ENCODE results near the gene ANG. TPM values are rescaled to one million over a fixed set of nuclear protein-coding genes. Genes with fewer than 3 reads are reported as not detected.

Gene ANG
- total and polyA plus RNA-seq, 2 of the 8 experiments (the other 6 are each of a cell fraction or from before 2014, with no cell fraction given): 2.2 to 4.6 TPM

GRCh38 chr14:20732477-20732876 is 43.9 kb downstream of the ANG start:
- Histone ChIP-seq H3K36me3 (ENCODE audit: control insufficient read depth in 2 of 4, insufficient read depth in 4 of 4, low read length in 3 of 4) (no peaks in the 10 kb centered on the region), H4K5ac (ENCODE audit: insufficient read length, low read depth, low read length) (no peak overlapping the region), H2BK120ac (replicated peaks; ENCODE audit: low read depth, low read length) (no peak overlapping the region), H3K27ac (ENCODE audit: low read depth, low read length) (no peak overlapping the region), H3K23ac (ENCODE audit: insufficient read length) (no peak overlapping the region), H3K79me2 (ENCODE audit: control insufficient read depth in 1 of 2, insufficient read depth in 2 of 2, low read length in 2 of 2) (no peaks in the 10 kb centered on the region), H2AFZ (ENCODE audit: low read length) (no peak overlapping the region), H3K4ac (replicated peaks; ENCODE audit: insufficient read length, low read depth, low read length) (no peak overlapping the region), H4K20me1 (replicated peaks in 1 of 2; ENCODE audit: control insufficient read depth in 1 of 2, insufficient read depth in 2 of 2, low read length in 2 of 2) (no peaks in the 10 kb centered on the region), H2BK5ac (ENCODE audit: low read depth, low read length) (no peak overlapping the region), H3K27me3 (replicated peaks in 1 of 4; ENCODE audit: control insufficient read depth in 3 of 4, extremely low read depth in 1 of 4, insufficient read depth in 3 of 4, low read length in 3 of 4) (no peaks in the 10 kb centered on the region), H3K9ac (replicated peaks in 1 of 4; ENCODE audit: extremely low read depth in 1 of 4, low read depth in 3 of 4, low read length in 3 of 4) (no peak overlapping the region), H3K23me2 (ENCODE audit: low read depth, low read length) (no peaks in the 10 kb centered on the region; the same call in 1 of the 2 replicates), H2BK15ac (ENCODE audit: low read length) (no peak overlapping the region), H3K9me3 (ENCODE audit: insufficient read depth in 2 of 2, low read depth in 1 of 2, low read length in 1 of 2) (no peaks in the 10 kb centered on the region), H2BK12ac (ENCODE audit: low read depth, low read length) (no peak overlapping the region), H3K56ac (replicated peaks; ENCODE audit: insufficient read length, low read depth, low read length) (no peak overlapping the region), H3K14ac (ENCODE audit: insufficient read length) (no peak overlapping the region), H3K18ac (ENCODE audit: extremely low read depth, low read length) (no peak overlapping the region), H2BK20ac (ENCODE audit: low read length) (no peak overlapping the region), H3K4me3 (ENCODE audit: extremely low read depth in 1 of 4, insufficient read depth in 2 of 4, low read depth in 3 of 4, low read length in 4 of 4) (no peak overlapping the region), H3K4me1 (replicated peaks in 1 of 4; ENCODE audit: control insufficient read depth in 3 of 4, insufficient read depth in 4 of 4, low read length in 3 of 4) (no peaks in the 10 kb centered on the region), H2AK5ac (ENCODE audit: low read depth, low read length) (no peak overlapping the region), H3K79me1 (ENCODE audit: low read depth, low read length) (no peaks in the 10 kb centered on the region), H4K8ac (ENCODE audit: extremely low read depth, insufficient read depth, low read length) (no peak overlapping the region), H4K91ac (replicated peaks; ENCODE audit: insufficient read length, low read length) (no peak overlapping the region), H3K4me2 (ENCODE audit: insufficient read depth in 1 of 2, low read depth in 2 of 2, low read length in 2 of 2) (no peak overlapping the region)
- FAIRE-seq: no peak
- no peak for DNase-seq (ENCODE audit: low read depth in 1 of 2, low spot score in 2 of 2)
- CTCF ChIA-PET (ENCODE audit: partially characterized antibody): interaction anchor here (0.5 to 1.7 kb wide), 8 partner anchors 9 to 1572 kb away, joined by 3 to 7 read pairs (median 3); partner anchors contain the start of gene EDDM3A
- 79% methylated on average over 5 of the region's 5 CpGs; no CpG with 5 or more reads in 1 of the 2 experiments for WGBS, 2 experiments (ENCODE audit: extremely low coverage in 1 of 2, insufficient coverage in 1 of 2, insufficient read length in 1 of 2, insufficient replicate concordance in 2 of 2, low coverage in 1 of 2, low lambda C conversion rate in 2 of 2, missing lambda C conversion rate in 1 of 2)
- TF ChIP-seq CREB1 (IDR thresholded peaks at IDR 0.05) (no peak), GTF2F1 (IDR thresholded peaks at IDR 0.05; ENCODE audit: borderline replicate concordance, low read depth, low read length) (no peak), SIX5 (IDR thresholded peaks at IDR 0.05; ENCODE audit: low read depth, low read length) (no peak)
- POLR2A ChIA-PET (ENCODE audit: partially characterized antibody): no interaction called here
